Glutamatergic neuron (in vitro differentiated cells): ENCODE data around the gene KRTCAP3. TPM values are rescaled to one million over a fixed set of nuclear protein-coding genes. Genes with fewer than 3 reads are reported as not detected.

Source experiments
- DNase-seq: peaks from one replicate; pipeline ENCODE4 v3.0.0; 2022
- H3K27ac Mint-ChIP-seq: one replicate; pipeline ENCODE4 v1.8.0; 2020; ENCODE audit warnings: mild to moderate bottlenecking, mixed read lengths, inconsistent platforms; ENCODE audit not compliant: unreplicated experiment
- H3K27me3 Mint-ChIP-seq: one replicate; pipeline ENCODE4 v1.8.0; 2020; ENCODE audit warnings: mild to moderate bottlenecking, moderate library complexity, mixed read lengths, inconsistent platforms; ENCODE audit not compliant: unreplicated experiment
- H3K36me3 Mint-ChIP-seq: one replicate; pipeline ENCODE4 v1.8.0; 2020; ENCODE audit warnings: mild to moderate bottlenecking, mixed read lengths, inconsistent platforms; ENCODE audit not compliant: unreplicated experiment
- H3K4me1 Mint-ChIP-seq: one replicate; pipeline ENCODE4 v1.8.0; 2020; ENCODE audit warnings: mild to moderate bottlenecking, low read depth, mixed read lengths, inconsistent platforms; ENCODE audit not compliant: unreplicated experiment
- H3K4me3 Mint-ChIP-seq: one replicate; pipeline ENCODE4 v1.8.0; 2020; ENCODE audit warnings: mild to moderate bottlenecking, mixed read lengths, inconsistent platforms; ENCODE audit not compliant: unreplicated experiment
- H3K9me3 Mint-ChIP-seq: one replicate; pipeline ENCODE4 v1.8.0; 2020; ENCODE audit warnings: mild to moderate bottlenecking, moderate library complexity, mixed read lengths, inconsistent platforms; ENCODE audit not compliant: unreplicated experiment
- CTCF ChIP-seq: fragments of 200-600 bp; sonication (generic); IDR thresholded peaks from one replicate; pipeline ENCODE4 v1.5.0; 2021; ENCODE audit not compliant: partially characterized antibody, unreplicated experiment
- total RNA-seq: library from RNA; stranded (reverse); fragmentation: NEBNext Ultra II Directional; extraction: Animal tissue kit (Norgen Biotek cat#: 25700); gene quantifications from one replicate; pipeline ENCODE4 v1.2.1, GENCODE V29; 2021; ENCODE audit not compliant: unreplicated experiment

The KRTCAP3 gene
- total RNA-seq, 1 donor from 2014 or later = 4.2 TPM

GRCh38 chr2:27441226-27441926 lies 805 bp upstream of the KRTCAP3 start:
- no peak for TF ChIP-seq CTCF
- H3K4me1 Mint-ChIP-seq = no peaks in the 10 kb centered on the region
- H3K4me3 Mint-ChIP-seq = peak overlapping the region; percentile 18
- H3K27me3 Mint-ChIP-seq = peaks cover 2% of the 10 kb centered on the region
- H3K9me3 Mint-ChIP-seq = peaks cover 4% of the 10 kb centered on the region
- no peak overlapping the region for H3K27ac Mint-ChIP-seq
- H3K36me3 Mint-ChIP-seq = peaks cover 10% of the 10 kb centered on the region
- DNase-seq = no peak

GRCh38 chr2:27442920-27443282 lies 720 bp downstream of the KRTCAP3 start:
- no peak overlapping the region for H3K4me3 Mint-ChIP-seq
- H3K27me3 Mint-ChIP-seq = peaks cover 2% of the 10 kb centered on the region
- H3K9me3 Mint-ChIP-seq = peaks cover 4% of the 10 kb centered on the region
- peaks cover 10% of the 10 kb centered on the region for H3K36me3 Mint-ChIP-seq
- no peak for TF ChIP-seq CTCF
- no peaks in the 10 kb centered on the region for H3K4me1 Mint-ChIP-seq
- DNase-seq = no peak
- H3K27ac Mint-ChIP-seq = peak overlapping the region; percentile 43

- no peak for TF ChIP-seq CTCF
- Mint-ChIP-seq H3K27me3 (peaks cover 2% of the 10 kb centered on the region), H3K4me1 (no peaks in the 10 kb centered on the region), H3K4me3 (no peak overlapping the region), H3K27ac (no peak overlapping the region), H3K36me3 (peaks cover 10% of the 10 kb centered on the region), H3K9me3 (peaks cover 4% of the 10 kb centered on the region)
- no peak for DNase-seq
Observed at GRCh38 chr2:27445155-27445554, 3.0 kb downstream of the KRTCAP3 start.

- no peak for TF ChIP-seq CTCF
- Mint-ChIP-seq H3K9me3 (peaks cover 2% of the 10 kb centered on the region), H3K27ac (no peak overlapping the region), H3K27me3 (no peaks in the 10 kb centered on the region), H3K4me1 (no peaks in the 10 kb centered on the region), H3K4me3 (no peak overlapping the region), H3K36me3 (peaks cover 6% of the 10 kb centered on the region)
- DNase-seq = no peak
Observed at GRCh38 chr2:27445615-27446014, 3.4 kb downstream of the KRTCAP3 start.

GRCh38 chr2:27446057-27446456 lies 3.9 kb downstream of the KRTCAP3 start:
- Mint-ChIP-seq H3K9me3 (peaks cover 2% of the 10 kb centered on the region), H3K27ac (no peak overlapping the region), H3K4me1 (no peaks in the 10 kb centered on the region), H3K27me3 (no peaks in the 10 kb centered on the region), H3K36me3 (peaks cover 6% of the 10 kb centered on the region), H3K4me3 (no peak overlapping the region)
- TF ChIP-seq CTCF = no peak
- DNase-seq = no peak
